ENCODE results near the gene GEMIN7.

The GEMIN7 gene

DNA sequence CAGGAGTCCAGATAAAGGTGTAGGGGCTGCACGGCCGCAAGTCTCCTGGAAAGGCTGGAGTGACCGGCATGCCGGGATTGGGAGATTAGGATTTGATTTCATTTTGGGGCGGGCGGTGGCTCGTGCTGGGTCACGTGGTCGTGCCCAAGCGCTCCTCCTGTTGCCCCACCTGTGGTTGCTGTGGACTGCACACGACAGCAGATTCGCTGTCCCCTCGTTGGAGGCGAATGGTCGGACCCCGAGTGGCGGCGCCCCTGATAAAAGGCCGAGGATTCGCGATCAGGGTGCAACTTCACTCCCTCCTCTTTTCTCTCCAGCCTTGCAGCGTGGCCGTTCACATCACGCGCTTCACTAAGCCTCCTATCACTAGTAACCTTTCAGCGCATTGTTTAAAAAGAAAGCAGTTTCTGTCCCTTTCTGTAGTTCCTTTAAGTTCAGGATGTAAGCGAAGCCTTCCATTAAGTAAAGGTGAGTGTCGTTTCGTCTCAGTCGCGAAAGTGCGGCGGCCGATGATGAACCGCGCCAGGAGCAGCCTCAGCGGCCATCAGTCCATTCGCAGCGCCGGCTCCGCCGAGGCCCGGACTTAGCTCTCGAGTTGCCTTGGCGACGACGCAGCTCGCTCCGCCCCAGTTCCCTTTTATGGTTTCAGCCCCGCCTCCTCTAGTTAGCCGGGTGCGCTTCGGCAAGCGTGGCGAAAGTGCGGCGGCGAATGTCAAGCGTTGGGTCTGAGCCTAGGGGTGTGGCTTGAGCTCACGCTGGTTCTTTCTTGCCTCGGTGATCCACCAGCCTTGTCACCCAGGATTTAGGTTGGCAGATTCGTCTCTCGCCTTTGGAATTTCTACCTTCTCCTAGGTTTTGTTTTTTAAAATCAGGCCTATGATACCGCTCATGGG lies 12.2 kb downstream of the GEMIN7 start:
- H3K36me3 Mint-ChIP-seq (ENCODE audit: low read depth): peaks cover 85% of the 10 kb centered on the region

DNA sequence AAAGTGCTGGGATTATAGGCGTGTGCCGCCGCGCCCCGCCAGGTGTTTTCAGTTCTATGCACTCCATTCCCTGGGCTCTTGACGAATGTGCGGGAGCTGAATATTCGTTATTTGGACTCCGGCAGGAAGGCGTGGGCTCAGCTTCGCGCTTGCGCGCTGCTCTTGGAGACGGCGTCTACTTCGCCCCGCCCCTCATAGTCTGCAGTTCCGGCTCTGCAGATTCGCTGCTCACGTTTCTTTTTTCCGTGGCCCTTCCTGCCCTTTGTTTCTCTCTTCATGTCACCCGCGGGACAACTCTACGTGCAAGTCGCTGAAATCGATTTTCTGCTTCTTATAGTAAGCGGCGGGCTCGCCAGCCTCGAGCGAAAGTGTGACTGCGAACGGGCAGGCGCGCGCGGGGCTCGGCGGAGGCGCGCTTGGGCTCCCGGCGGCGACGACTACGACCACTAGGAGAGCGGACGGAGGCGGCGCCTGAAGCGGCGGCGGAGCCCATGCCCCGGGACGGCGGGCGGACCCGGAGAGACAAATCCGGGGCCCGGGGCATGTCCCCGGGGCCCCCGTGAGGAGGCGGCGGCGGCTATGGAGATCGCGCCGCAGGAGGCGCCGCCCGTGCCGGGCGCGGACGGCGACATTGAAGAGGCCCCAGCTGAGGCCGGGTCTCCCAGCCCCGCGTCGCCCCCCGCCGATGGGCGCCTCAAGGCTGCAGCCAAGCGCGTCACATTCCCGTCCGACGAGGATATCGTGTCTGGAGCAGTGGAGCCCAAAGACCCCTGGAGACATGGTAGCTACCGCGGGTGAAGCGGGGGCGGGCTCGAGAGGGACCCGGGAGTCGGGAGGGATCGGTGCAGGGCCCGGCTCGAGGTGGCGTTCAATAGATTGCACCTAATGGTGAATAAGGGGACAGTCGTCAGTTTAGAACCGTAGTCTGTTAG lies 14.0 kb downstream of the GEMIN7 start, which contains the start of gene PPP1R37:
TSS of gene PPP1R37 (plus strand) at position 433 of the 932 bp plus-strand sequence. CDS start at position 580, 147 bp downstream.
- H3K4me1 Mint-ChIP-seq (ENCODE audit: low read depth): peaks cover 64% of the 10 kb centered on the region
- H3K27me3 Mint-ChIP-seq: no peaks in the 10 kb centered on the region
- no peaks in the 10 kb centered on the region for H3K9me3 Mint-ChIP-seq
- peaks cover 78% of the 10 kb centered on the region for H3K36me3 Mint-ChIP-seq (ENCODE audit: low read depth)
- peak within 1 kb of the TSS; percentile 98 for H3K27ac Mint-ChIP-seq
- H3K4me3 Mint-ChIP-seq: peak within 1 kb of the TSS; percentile 93
- peak; percentile 91 for DNase-seq

More for the DNA sequence above, 12.2 kb downstream of the GEMIN7 start:
- H3K4me3 Mint-ChIP-seq: peak overlapping the region; percentile 93
- H3K4me1 Mint-ChIP-seq (ENCODE audit: low read depth): peaks cover 61% of the 10 kb centered on the region
- H3K27ac Mint-ChIP-seq: peak overlapping the region; percentile 98
- H3K27me3 Mint-ChIP-seq: no peaks in the 10 kb centered on the region
- DNase-seq: peak; percentile 98
- H3K9me3 Mint-ChIP-seq: no peaks in the 10 kb centered on the region

DNA sequence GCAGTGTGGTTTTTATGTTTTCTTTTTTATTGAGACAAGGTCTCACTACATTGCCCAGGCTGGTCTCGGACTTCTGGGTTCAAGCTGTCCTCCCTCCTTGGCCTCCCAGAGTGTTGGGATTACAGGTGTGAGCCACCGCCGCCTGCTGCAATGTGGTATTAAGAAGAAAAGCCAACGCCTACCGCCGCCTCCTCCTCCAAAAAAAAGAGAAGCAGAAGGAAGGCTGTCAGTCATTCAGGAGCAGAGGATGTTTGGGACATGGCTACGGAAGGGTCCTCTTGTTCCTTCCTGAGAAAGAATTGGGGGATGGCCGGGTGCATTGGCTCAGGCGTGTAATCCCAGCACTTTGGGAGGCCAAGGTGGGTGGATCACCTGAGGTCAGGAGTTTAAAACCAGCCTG lies 15.1 kb downstream of the GEMIN7 start:
- Mint-ChIP-seq H3K9me3 (no peaks in the 10 kb centered on the region), H3K27me3 (no peaks in the 10 kb centered on the region), H3K27ac (peak overlapping the region; percentile 75), H3K4me3 (peak overlapping the region; percentile 93), H3K4me1 (ENCODE audit: low read depth) (peaks cover 70% of the 10 kb centered on the region), H3K36me3 (ENCODE audit: low read depth) (peaks cover 70% of the 10 kb centered on the region)
- DNase-seq: no peak

DNA sequence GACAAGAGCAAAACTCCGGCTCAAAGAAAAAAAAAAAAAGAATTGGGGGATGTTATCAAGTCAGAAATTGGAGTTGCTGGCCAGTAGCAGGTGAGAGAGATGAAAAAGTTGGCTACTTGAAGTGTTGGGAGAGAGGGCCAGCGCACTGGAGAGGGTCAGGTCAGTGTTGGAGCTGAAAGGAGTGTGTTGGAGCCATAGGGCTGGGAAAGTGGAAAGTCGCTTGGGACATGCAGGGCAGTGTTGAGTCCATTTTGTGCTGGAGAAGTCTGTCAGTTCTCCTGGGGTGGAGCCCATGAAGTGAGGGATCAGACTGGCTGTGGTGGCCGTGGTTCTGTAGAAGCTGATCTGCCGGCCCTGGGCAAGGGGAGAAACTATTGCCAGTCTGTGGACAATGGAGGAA lies 15.6 kb downstream of the GEMIN7 start:
- peaks cover 75% of the 10 kb centered on the region for H3K4me1 Mint-ChIP-seq (ENCODE audit: low read depth)
- no peaks in the 10 kb centered on the region for H3K9me3 Mint-ChIP-seq
- DNase-seq: no peak
- no peaks in the 10 kb centered on the region for H3K27me3 Mint-ChIP-seq
- peak overlapping the region; percentile 93 for H3K4me3 Mint-ChIP-seq
- H3K27ac Mint-ChIP-seq: peak overlapping the region; percentile 68
- peaks cover 68% of the 10 kb centered on the region for H3K36me3 Mint-ChIP-seq (ENCODE audit: low read depth)

DNA sequence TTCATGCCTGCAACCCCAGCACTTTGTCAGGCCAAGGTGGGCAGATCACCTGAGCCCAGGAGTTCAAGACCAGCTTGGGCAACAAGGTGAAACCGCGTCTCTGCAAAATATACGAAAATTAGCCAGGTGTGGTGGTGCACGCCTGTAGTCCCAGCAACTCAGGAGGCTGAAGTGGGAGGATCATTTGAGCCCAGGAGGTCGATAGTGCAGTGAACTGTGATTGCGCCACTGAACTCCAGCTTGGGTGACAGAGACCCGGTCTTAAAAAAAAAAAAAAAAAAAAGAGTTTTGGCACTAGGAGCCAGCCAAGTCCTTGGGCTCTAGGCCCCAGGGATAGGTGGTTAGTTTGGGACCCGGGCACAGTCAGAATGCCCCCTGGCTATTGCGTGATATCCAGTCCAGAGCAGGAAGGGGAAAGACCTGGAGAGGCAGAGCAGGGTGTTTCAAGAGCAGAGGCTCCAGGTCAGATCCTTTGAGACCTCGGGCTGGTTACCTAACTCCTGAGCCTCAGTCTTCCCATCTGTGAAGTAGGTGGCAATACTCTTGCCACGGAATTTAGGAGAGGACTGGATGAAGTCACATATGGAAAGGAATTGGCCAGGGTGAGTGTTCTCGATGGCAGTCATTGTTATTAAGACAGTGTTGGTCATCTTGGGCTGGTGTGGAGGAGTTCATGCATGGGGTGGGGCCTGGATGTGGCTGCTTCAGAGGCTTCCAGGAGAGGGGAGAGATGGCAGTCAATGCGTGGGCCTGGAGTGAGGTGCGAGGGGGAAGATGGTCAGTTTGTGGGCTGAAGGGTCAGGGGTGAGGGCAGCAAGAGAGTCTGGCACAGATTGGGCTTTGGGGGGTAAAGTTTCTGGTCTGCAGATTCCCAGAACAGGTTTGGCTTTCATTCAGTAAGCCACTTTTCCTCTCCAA lies 16.7 kb downstream of the GEMIN7 start:
- Mint-ChIP-seq H3K27me3 (no peaks in the 10 kb centered on the region), H3K9me3 (no peaks in the 10 kb centered on the region), H3K27ac (peak overlapping the region; percentile 64), H3K4me3 (peak overlapping the region; percentile 13), H3K36me3 (ENCODE audit: low read depth) (peaks cover 60% of the 10 kb centered on the region), H3K4me1 (ENCODE audit: low read depth) (peaks cover 75% of the 10 kb centered on the region)
- no peak for DNase-seq

DNA sequence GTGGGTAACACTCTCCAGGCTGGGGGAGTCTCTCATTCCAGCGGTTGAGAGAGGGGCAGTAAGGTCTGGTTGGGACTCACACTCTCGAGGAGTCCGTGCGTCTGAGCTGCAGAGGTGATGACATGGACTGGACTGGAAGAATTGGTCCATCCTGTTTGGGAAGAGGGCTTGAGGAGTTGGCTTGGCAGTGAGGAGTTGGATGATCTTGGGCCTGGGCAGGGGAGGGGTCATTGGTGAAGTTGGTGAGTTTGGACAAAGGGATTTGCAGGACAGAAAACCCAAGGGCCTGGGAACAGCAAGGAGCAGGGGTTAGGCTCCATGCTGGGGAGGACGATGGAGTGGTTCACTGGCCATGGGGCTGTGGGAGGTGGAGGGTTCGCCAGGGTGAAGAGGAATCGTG lies 17.6 kb downstream of the GEMIN7 start:
- peaks cover 68% of the 10 kb centered on the region for H3K4me1 Mint-ChIP-seq (ENCODE audit: low read depth)
- DNase-seq: no peak
- no peaks in the 10 kb centered on the region for H3K27me3 Mint-ChIP-seq
- no peak overlapping the region for H3K4me3 Mint-ChIP-seq
- no peaks in the 10 kb centered on the region for H3K9me3 Mint-ChIP-seq
- H3K27ac Mint-ChIP-seq: peak overlapping the region; percentile 63
- peaks cover 50% of the 10 kb centered on the region for H3K36me3 Mint-ChIP-seq (ENCODE audit: low read depth)

DNA sequence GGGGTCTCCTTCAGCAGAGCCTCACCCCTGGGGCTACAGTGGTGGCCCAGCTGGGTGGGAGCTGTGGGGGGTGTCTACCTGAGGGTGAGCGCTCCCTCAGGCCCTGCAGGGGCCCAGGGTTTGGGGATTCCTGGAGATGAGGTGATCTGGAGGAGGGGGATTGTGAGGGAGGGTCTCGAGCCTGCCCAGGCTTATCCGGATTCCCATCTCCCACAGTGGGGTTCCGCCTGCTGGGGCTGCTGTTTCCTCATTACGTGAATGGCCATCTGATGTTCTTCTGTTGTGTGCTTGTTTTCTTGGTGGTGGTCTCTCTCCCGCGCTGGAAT lies 18.4 kb downstream of the GEMIN7 start:
- DNase-seq: no peak
- Mint-ChIP-seq H3K9me3 (no peaks in the 10 kb centered on the region), H3K27me3 (no peaks in the 10 kb centered on the region), H3K4me3 (no peak overlapping the region), H3K4me1 (ENCODE audit: low read depth) (peaks cover 68% of the 10 kb centered on the region), H3K27ac (peak overlapping the region; percentile 55), H3K36me3 (ENCODE audit: low read depth) (peaks cover 45% of the 10 kb centered on the region)

DNA sequence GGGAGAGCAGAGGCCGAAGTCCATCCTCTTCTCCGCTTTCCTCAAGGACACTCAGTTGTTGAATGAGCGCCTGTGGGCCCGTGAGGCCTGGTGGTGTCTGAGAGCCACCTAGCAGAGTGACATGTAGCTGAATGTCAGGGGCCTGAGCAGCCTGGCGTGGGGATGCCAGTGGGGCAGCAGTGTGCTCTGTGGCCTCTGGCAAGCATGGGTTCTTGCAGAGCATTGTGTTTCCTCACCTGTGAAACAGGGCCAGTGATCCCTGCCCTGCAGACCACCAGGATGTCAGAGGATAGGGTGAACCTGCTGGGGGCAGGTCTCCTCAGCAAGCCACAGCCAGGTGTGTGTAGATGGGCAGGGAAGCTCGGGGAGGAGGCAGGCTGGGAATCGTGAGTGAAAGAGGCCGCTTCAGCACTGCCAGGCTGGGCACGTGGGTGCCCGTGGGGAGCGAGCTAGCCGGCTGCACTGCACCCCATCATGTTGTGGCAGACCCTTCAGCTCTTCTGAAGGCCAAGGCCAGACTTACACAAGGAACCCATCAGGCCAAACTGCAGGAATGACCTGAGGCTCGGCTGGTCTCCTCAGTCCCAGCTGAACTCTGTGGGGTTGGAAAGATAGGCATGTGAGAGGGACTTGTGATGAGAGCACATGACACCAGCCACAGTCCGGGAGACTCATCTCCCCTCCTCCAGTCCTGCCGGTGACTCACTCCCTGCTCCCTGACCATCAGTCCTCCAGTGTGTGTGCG lies 18.9 kb downstream of the GEMIN7 start:
- no peaks in the 10 kb centered on the region for H3K27me3 Mint-ChIP-seq
- peaks cover 40% of the 10 kb centered on the region for H3K36me3 Mint-ChIP-seq (ENCODE audit: low read depth)
- peaks cover 71% of the 10 kb centered on the region for H3K4me1 Mint-ChIP-seq (ENCODE audit: low read depth)
- no peak for DNase-seq
- no peaks in the 10 kb centered on the region for H3K9me3 Mint-ChIP-seq
- peak overlapping the region; percentile 57 for H3K27ac Mint-ChIP-seq
- H3K4me3 Mint-ChIP-seq: no peak overlapping the region

DNA sequence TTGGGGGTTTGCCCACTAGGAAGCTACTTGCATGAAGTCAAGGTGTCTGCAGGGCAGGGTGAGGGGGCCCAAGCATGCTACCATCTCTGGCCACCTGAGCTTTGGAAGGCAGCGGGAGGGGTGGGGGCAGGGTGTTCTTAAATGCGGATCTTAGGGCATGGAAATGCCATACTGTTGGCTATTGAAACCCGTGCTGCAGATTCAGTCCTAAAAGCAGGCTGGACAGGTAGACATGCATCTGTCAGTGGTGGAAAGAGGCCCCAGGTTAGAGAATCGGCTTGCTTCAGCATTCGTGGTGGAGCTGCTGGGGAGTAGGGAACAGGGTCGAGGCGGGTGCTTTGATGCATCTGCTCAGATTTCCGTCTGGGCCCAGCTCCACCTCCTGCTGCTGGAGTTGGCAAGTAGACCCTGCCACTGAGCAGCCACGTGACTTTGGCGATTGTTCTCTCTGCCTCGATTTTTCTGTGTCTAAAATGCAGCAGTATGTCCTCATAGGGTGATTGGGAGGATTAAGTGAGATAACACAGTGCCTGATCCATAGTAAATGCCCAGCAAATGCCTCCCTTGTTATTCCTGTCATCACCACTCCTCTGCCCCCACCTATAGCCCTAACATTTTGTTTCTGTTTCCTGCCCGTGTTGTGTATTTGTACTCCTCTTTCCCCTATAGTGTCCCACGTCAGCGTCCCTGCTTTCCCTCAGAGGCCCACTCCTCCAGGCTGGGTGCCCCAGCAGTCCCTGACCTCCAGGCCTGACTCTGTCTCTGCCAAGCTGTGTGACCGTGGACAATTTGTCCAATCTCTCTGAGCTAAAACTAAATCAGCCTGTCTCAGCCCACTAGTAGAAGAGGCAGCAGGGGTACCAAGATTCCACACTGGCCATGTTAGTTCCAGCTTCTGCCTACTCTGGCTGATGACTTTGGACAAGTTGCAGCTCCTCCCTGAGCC lies 19.7 kb downstream of the GEMIN7 start:
- H3K27ac Mint-ChIP-seq: peak overlapping the region; percentile 57
- H3K27me3 Mint-ChIP-seq: no peaks in the 10 kb centered on the region
- DNase-seq: no peak
- H3K4me3 Mint-ChIP-seq: no peak overlapping the region
- H3K36me3 Mint-ChIP-seq (ENCODE audit: low read depth): peaks cover 33% of the 10 kb centered on the region
- H3K4me1 Mint-ChIP-seq (ENCODE audit: low read depth): peaks cover 76% of the 10 kb centered on the region
- no peaks in the 10 kb centered on the region for H3K9me3 Mint-ChIP-seq

DNA sequence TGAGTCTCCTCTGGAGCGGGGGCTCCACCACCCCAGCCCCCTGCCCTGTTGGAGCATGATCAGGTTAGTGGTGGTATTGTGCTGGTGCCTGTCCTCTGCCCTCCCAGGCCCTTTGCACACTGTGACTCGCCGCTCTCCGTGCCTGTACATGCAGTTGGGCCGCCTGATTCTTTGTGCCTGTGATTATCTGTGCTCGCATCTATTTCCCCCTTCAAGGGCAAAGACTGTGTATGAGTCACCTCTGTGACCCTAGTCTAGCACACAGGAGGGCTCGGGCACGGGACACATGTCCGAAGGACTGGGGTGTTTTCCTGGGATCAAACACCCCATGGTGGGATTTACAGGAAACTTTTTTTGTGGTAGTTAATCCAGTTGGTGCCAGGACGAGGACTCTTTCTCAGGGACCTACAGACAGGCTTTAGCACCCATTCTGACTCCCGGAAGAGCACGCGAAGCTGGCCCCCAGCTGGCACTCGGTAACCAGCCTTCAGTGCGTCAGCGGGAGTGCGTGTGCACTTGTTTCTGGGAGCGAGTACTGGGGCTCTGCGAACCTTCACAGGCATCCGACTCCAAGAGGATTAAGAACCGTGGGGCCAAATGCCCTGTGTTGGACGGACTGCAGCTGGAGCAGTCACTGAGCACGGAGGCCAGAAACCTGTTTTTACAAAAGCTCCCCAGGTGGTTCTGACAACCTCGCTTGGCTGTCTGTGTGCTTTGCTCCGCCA lies 20.6 kb downstream of the GEMIN7 start:
- H3K36me3 Mint-ChIP-seq (ENCODE audit: low read depth): peaks cover 26% of the 10 kb centered on the region
- H3K27me3 Mint-ChIP-seq: no peaks in the 10 kb centered on the region
- no peak for DNase-seq
- no peak overlapping the region for H3K27ac Mint-ChIP-seq
- no peaks in the 10 kb centered on the region for H3K9me3 Mint-ChIP-seq
- peaks cover 76% of the 10 kb centered on the region for H3K4me1 Mint-ChIP-seq (ENCODE audit: low read depth)
- no peak overlapping the region for H3K4me3 Mint-ChIP-seq

DNA sequence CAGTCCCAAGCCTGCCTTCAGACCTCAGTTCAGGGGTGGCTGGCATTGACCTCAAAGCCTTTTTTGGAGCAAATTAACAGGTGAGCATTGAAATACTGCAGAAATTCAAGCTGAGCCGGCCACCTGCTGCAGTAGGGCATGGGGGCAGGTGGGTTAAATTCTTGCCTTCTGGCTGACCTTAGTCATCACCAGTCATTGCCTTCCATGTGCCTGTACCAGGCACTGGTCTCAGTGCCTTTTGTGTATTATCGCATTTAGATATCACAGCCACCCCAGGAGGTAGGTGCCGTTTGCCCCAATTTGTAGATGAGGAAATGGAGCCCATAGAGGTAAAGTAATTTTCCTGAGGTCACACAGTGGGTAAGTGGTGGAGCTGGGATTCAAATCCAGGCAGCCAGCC lies 21.1 kb downstream of the GEMIN7 start:
- no peaks in the 10 kb centered on the region for H3K27me3 Mint-ChIP-seq
- peaks cover 75% of the 10 kb centered on the region for H3K4me1 Mint-ChIP-seq (ENCODE audit: low read depth)
- DNase-seq: no peak
- no peak overlapping the region for H3K4me3 Mint-ChIP-seq
- peaks cover 23% of the 10 kb centered on the region for H3K36me3 Mint-ChIP-seq (ENCODE audit: low read depth)
- H3K9me3 Mint-ChIP-seq: no peaks in the 10 kb centered on the region
- H3K27ac Mint-ChIP-seq: no peak overlapping the region

DNA sequence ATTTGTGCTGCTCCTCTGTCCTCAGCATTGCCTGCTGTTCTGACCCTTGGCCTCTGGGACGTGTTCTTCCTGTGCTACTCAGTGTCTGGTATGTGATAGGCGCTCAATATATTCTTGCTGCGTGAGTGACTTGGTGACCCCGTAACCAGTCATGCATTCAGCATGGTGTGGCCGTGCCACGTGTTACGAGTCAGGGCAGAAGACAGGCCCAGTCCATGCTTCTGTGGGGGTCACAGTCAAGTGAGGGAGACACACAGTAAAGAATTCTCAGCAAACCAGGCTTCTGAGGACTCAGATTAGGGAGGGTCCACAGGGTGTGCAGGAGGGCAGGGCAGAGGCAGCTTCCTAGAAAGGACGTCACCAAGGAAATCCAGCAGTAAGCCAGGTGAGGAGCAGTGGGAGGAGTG lies 21.8 kb downstream of the GEMIN7 start:
- no peak for DNase-seq
- Mint-ChIP-seq H3K36me3 (ENCODE audit: low read depth) (peaks cover 21% of the 10 kb centered on the region), H3K27ac (peak overlapping the region; percentile 20), H3K4me1 (ENCODE audit: low read depth) (peaks cover 75% of the 10 kb centered on the region), H3K27me3 (no peaks in the 10 kb centered on the region), H3K4me3 (no peak overlapping the region), H3K9me3 (no peaks in the 10 kb centered on the region)

Data from activated T-cell treated with anti-CD3 and anti-CD28 coated beads, Interleukin-2, amount 50 U/mL, for 24 hours (primary cell).